Pancreas (tissue), 10 donors: ENCODE measurements around the gene PARP8. TPM values are rescaled to one million over a fixed set of nuclear protein-coding genes. Genes with fewer than 3 reads are reported as not detected.
A peak's percentile ranks its signal among the peaks of the same experiment; 100 is the strongest.
"Not testable (repeated sequence)": the region's sequence is repeated elsewhere in the genome, so short reads cannot be mapped to it uniquely, and the experiment has no call there.

Experiments
- ATAC-seq, 4 donors: fragments of 200-7000 bp; cut with Tn5 transposase; one replicate each; pipeline versions ENCODE4 v1.8.0 to v1.9.1; 2020; ENCODE audit warnings: mild to moderate bottlenecking in 4 of 4, moderate library complexity in 4 of 4
- DNase-seq, 6 donors: peaks; one replicate each; pipeline ENCODE4 v3.0.0-alpha.2; 2020
- FAIRE-seq: peaks from 2 replicates; lab custom pipeline; 2012; peaks lifted over from hg19 to GRCh38; lab: Jason Lieb, UNC
- H3K27ac ChIP-seq, 4 donors: fragments of 200-600 bp; sonication (generic); 1 replicate in 3 of 4; 2 replicates in 1 of 4; pipeline versions ENCODE4 v1.5.0 to v1.8.0; 2020
- H3K27me3 ChIP-seq, 4 donors: fragments of 200-600 bp; one replicate each; pipeline ENCODE4 v1.8.0; 2021
- H3K36me3 ChIP-seq, 3 donors: fragments of 200-600 bp; sonication (generic) in 1 of 3; one replicate each; pipeline versions ENCODE4 v1.5.0 to v1.8.0; 2020 to 2021
- H3K4me1 ChIP-seq, 3 donors: fragments of 200-600 bp; one replicate each; pipeline ENCODE4 v1.8.0; 2021
- H3K4me3 ChIP-seq, 4 donors: fragments of 200-600 bp; sonication (generic) in 2 of 4; one replicate each; pipeline versions ENCODE4 v1.5.0 to v1.8.0; 2020 to 2021
- H3K9me3 ChIP-seq, 4 donors: fragments of 200-600 bp; one replicate each; pipeline ENCODE4 v1.8.0; 2021
- WGBS, 2 donors: extraction: QIAGEN DNeasy Blood & Tissue Kit; methylation state at CpG; one replicate each; pipeline ENCODE4 v1.1.7; 2013; 5-methylcytosine and 5-hydroxymethylcytosine counted together
- intact Hi-C, 3 donors: fragments of 100-400 bp; cut with DNase I; formaldehyde crosslinking; loops; one replicate each; pipeline versions ENCODE4 v1.11.1 to v1.14.2; 2022
- polyA plus RNA-seq, 2 donors: library from polyadenylated mRNA; stranded (reverse); fragments of 200-250 nt; gene quantifications; one replicate each; pipeline ENCODE4 v1.2.3, GENCODE V29; 2013
- total RNA-seq, 6 donors: library from RNA; stranded (reverse); fragmentation: NEBNext Ultra II Directional in 4 of 6; extraction: Animal tissue kit (Norgen Biotek cat#: 25700) in 4 of 6; gene quantifications; one replicate each; pipeline versions ENCODE4 v1.2.1 to v1.2.4, GENCODE V29; 2021 to 2023
- TF ChIP-seq, protein P1 (sequence below), 4 donors: fragments of 200-600 bp; sonication (generic) in 3 of 4; IDR thresholded peaks; one replicate each; pipeline versions ENCODE4 v1.5.0 to v1.8.0; 2021; ENCODE audit warnings: antibody characterized with exemption in 4 of 4
- donor health status: healthy with polysubstance abuse.
- donor health status: DM: no; HTN: no; CAD: no; lungs with moderate emphysema.
- donor health status: DM: no; HTN: no; CAD: no.
- donor health status: control.
- donor health status: control.
- donor health status: Bipolar disorder and iron deficiency.
- donor health status: DM: yes; HTN: yes; CAD: no.
- donor health status: DM: no; HTN: no; CAD: no.
- donor health status: DM: no; HTN: no; CAD: no.
- donor health status: DM: yes; HTN: yes; CAD: no.

Gene PARP8
- total and polyA plus RNA-seq, 8 donors, result 4.7 to 25.0 (median 13.4) TPM

DNA sequence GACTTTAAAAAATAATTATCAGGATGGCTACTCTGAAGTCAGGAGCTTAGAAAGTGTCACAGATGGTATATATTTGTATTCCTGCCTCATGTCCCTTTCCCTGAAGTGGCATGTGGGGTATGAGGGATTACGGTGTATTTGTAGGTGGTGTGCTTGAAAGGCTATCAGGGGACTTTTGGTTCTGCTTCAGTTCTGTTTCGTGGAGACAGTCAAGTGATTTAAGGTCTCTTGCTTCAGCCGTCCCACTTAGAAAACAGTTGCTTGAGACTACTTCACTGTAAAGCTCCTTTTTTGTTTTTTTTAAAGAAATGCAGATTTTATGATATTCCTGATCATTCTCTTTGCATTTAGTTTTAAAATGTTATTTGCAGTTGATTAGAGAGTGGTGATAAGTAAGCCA is 18.3 kb downstream of the PARP8 start:
- intact Hi-C loops, result no loop called here
- Histone ChIP-seq H3K27me3 (no peaks in the 10 kb centered on the region), H3K36me3 (no peaks in the 10 kb centered on the region), H3K27ac (no peak overlapping the region), H3K4me1 (peaks cover 0 to 17% (median 13%) of the 10 kb centered on the region in 3 donors), H3K4me3 (no peak overlapping the region), H3K9me3 (no peaks in the 10 kb centered on the region)
- WGBS, 2 donors, result 87 to 93% methylated on average over 3 of the region's 3 CpGs
- ATAC-seq (no peak), DNase-seq (no peak), FAIRE-seq (no peak)
- TF ChIP-seq, protein P1, sequence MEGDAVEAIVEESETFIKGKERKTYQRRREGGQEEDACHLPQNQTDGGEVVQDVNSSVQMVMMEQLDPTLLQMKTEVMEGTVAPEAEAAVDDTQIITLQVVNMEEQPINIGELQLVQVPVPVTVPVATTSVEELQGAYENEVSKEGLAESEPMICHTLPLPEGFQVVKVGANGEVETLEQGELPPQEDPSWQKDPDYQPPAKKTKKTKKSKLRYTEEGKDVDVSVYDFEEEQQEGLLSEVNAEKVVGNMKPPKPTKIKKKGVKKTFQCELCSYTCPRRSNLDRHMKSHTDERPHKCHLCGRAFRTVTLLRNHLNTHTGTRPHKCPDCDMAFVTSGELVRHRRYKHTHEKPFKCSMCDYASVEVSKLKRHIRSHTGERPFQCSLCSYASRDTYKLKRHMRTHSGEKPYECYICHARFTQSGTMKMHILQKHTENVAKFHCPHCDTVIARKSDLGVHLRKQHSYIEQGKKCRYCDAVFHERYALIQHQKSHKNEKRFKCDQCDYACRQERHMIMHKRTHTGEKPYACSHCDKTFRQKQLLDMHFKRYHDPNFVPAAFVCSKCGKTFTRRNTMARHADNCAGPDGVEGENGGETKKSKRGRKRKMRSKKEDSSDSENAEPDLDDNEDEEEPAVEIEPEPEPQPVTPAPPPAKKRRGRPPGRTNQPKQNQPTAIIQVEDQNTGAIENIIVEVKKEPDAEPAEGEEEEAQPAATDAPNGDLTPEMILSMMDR (IDR thresholded peaks at IDR 0.05), result no peak

DNA sequence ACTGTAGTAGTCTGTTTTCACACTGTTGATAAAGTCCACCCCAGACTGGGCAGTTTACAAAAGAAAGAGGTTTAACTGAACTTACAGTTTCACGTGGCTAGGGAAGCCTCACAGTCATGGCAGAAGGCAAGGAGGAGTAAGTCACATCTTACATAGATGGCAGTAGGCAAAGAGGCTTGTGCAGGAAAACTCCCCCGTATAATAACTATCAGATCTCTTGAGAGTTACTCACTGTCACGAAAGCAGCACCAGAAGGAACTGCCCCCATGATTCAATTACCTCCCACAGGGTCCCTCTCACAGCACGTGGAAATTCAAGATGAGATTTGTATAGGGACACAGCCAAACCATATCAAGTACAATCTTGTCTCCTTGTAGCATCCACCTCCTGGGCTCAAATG is 21.1 kb downstream of the PARP8 start:
- intact Hi-C loops, result no loop called here
- WGBS, 2 donors, result 92 to 99% methylated on average over 4 of the region's 4 CpGs
- Histone ChIP-seq H3K27me3 (no peaks in the 10 kb centered on the region), H3K4me1 (peaks cover 0 to 4% (median under 1%) of the 10 kb centered on the region in 3 donors), H3K27ac (no peak overlapping the region), H3K4me3 (no peak overlapping the region), H3K9me3 (no peaks in the 10 kb centered on the region), H3K36me3 (no peaks in the 10 kb centered on the region)
- no peak for ATAC-seq
- TF ChIP-seq, protein P1 (IDR thresholded peaks at IDR 0.05), result no peak
- no peak for FAIRE-seq
- DNase-seq, result no peak

DNA sequence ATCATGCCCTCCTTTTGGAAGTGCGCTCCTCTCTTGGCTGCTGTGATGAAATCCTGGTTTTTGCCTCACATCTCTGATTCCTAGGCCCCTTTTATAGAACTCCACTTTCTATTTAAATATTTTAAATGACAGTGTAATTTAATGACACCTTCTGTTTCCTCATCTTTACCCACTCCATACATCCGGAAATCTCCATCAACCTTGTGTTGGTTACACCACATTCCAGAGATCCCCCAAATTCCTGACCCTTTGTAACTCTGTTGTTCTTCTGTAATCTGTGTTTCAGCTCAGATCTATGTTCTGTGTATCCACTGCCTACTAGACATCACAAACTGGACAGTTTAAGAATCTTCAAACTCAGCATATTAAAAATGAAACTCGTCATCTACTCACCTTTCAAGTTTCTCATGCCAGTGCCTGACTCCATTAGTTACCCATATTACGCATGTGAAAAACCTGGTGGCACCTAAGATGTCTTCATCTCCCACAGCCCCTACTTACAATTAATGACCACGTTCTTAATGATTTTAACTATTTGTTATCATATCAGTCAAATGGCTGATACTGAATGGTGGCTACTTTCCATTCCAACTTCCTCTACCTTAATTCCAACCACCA is 25.1 kb downstream of the PARP8 start:
- FAIRE-seq (no peak), DNase-seq (no peak), ATAC-seq (no peak)
- no peaks in the 10 kb centered on the region for H3K9me3 ChIP-seq
- H3K27me3 ChIP-seq, result no peaks in the 10 kb centered on the region
- TF ChIP-seq, protein P1 (IDR thresholded peaks at IDR 0.05), result no peak
- H3K4me3 ChIP-seq, result no peak overlapping the region
- H3K36me3 ChIP-seq, result no peaks in the 10 kb centered on the region
- peaks cover 0 to 3% (median 0%) of the 10 kb centered on the region in 3 donors for H3K4me1 ChIP-seq
- H3K27ac ChIP-seq, result no peak overlapping the region
- 81 to 84% methylated on average over 5 of the region's 5 CpGs for WGBS, 2 donors
- intact Hi-C loops, result no loop called here

DNA sequence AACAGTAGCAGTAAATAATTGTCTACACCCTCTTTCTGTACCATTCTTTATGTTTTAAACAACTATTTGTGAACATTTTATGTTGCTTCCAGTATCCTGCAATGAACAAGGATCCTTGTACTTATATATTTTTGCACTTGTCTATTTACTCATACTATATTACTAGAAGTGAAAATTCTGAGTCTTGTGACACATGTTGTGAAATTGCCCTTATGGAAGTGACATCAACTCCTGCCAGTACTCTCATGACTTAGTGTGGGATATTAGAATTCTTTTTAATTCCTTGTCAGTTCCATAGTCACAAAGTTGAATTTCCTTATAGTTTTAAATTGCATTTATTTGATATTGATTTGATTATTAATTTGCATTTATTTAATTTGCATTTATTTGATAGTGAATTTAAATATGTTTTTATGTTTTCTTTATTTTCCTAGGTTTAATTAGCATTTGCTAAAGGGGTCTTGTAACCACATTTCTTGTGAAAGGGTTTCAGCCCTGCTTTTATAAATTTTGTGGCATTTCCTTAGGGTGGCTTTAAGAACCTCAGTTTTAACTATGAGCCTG is 27.7 kb downstream of the PARP8 start:
- H3K27ac ChIP-seq, result no peak overlapping the region
- no peaks in the 10 kb centered on the region for H3K36me3 ChIP-seq
- H3K27me3 ChIP-seq, result no peaks in the 10 kb centered on the region
- no peaks in the 10 kb centered on the region for H3K9me3 ChIP-seq
- ATAC-seq, result peak in 2 of 4 donors; percentile 55 to 68
- no peak for DNase-seq
- H3K4me3 ChIP-seq, result no peak overlapping the region
- H3K4me1 ChIP-seq, result peaks cover 0 to 13% (median 0%) of the 10 kb centered on the region in 3 donors
- TF ChIP-seq, protein P1 (IDR thresholded peaks at IDR 0.05), result no peak
- FAIRE-seq, result no peak
- intact Hi-C loops, result no loop called here

DNA sequence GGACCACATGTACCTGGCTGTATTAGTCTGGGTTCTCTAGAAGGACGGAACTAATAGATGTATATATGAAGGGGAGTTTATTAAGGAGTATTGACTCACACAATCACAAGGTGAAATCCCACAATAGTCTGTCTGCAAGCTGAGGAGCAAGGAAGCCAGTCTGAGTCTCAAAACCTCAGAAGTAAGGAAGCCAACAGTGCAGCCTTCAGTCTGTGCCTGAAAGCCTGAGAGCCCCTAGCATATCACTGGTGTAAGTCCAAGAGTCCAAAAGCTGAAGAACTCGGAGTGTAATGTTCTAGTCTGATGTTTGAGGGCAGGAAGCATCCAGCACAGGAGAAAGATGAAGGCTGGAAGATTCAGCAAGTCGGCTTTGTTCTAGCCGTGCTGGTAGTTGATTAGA is 28.2 kb downstream of the PARP8 start:
- intact Hi-C loops, DNase-seq, FAIRE-seq, H3K27ac ChIP-seq, H3K27me3 ChIP-seq, H3K4me3 ChIP-seq, H3K36me3 ChIP-seq, H3K9me3 ChIP-seq, ATAC-seq: not testable (repeated sequence)
- peaks cover 0 to 13% (median 0%) of the 10 kb centered on the region in 3 donors for H3K4me1 ChIP-seq
- 89 to 92% methylated on average over 4 of the region's 4 CpGs for WGBS, 2 donors
